ENCODE results near the gene PPP2R3B.

PPP2R3B gene

GRCh38 chrX:402857-403256 is 16.1 kb upstream of the PPP2R3B start:
- H3K4ac ChIP-seq (ENCODE audit: low read depth in 1 of 2, low read length in 2 of 2) = no peak overlapping the region
- no peak overlapping the region for H2BK120ac ChIP-seq (ENCODE audit: low read depth, low read length)
- no peak overlapping the region for H2BK15ac ChIP-seq (ENCODE audit: low read depth, poor library complexity, severe bottlenecking)
- DNase-seq = no peak
- no peak overlapping the region for H3K4me3 ChIP-seq (ENCODE audit: insufficient read depth in 1 of 2, low read depth in 1 of 2, low read length in 2 of 2)
- H3K36me3 ChIP-seq (ENCODE audit: control insufficient read depth in 1 of 2, insufficient read depth in 2 of 2, low read depth in 1 of 2, low read length in 2 of 2) = no peaks in the 10 kb centered on the region
- no peaks in the 10 kb centered on the region for H3K27me3 ChIP-seq (ENCODE audit: control insufficient read depth in 1 of 2, insufficient read depth in 1 of 2, low read length in 2 of 2)
- H3K9me3 ChIP-seq (ENCODE audit: control insufficient read depth, low read length) = no peaks in the 10 kb centered on the region
- no peak overlapping the region for H2AFZ ChIP-seq (ENCODE audit: low read depth, low read length)
- 92% methylated on average over 12 of the region's 12 CpGs for WGBS
- no peak overlapping the region for H4K8ac ChIP-seq (ENCODE audit: low read length)
- no peak overlapping the region for H2BK12ac ChIP-seq (ENCODE audit: low read length in 2 of 2)
- H3K79me1 ChIP-seq (replicated peaks; ENCODE audit: low read length, poor library complexity, severe bottlenecking) = no peaks in the 10 kb centered on the region
- no peak overlapping the region for H2BK5ac ChIP-seq (ENCODE audit: low read depth, low read length, poor library complexity, severe bottlenecking)
- no peak overlapping the region for H3K9ac ChIP-seq (ENCODE audit: low read length)
- peaks cover 5% of the 10 kb centered on the region for H3K4me1 ChIP-seq (ENCODE audit: control insufficient read depth, insufficient read depth, low read depth, low read length)
- no peak overlapping the region for H2AK5ac ChIP-seq (ENCODE audit: low read length, severe bottlenecking)
- no peak overlapping the region for H3K23ac ChIP-seq (ENCODE audit: low read length in 2 of 2)
- H3K27ac ChIP-seq (ENCODE audit: low read length, poor library complexity, severe bottlenecking) = no peak overlapping the region
- H3K4me2 ChIP-seq (ENCODE audit: low read length, poor library complexity, severe bottlenecking) = no peak overlapping the region
- no peak overlapping the region for H3K14ac ChIP-seq (ENCODE audit: low read length in 2 of 2)
- no peak overlapping the region for H3K18ac ChIP-seq (ENCODE audit: low read depth in 1 of 2, low read length in 2 of 2)
- H4K91ac ChIP-seq (ENCODE audit: low read length) = no peak overlapping the region

- Histone ChIP-seq H3K4me2 (ENCODE audit: low read length, poor library complexity, severe bottlenecking) (no peak overlapping the region), H2BK120ac (ENCODE audit: low read depth, low read length) (no peak overlapping the region), H2BK15ac (ENCODE audit: low read depth, poor library complexity, severe bottlenecking) (no peak overlapping the region), H3K36me3 (ENCODE audit: control insufficient read depth in 1 of 2, insufficient read depth in 2 of 2, low read depth in 1 of 2, low read length in 2 of 2) (no peaks in the 10 kb centered on the region), H2BK5ac (ENCODE audit: low read depth, low read length, poor library complexity, severe bottlenecking) (no peak overlapping the region), H2AK5ac (ENCODE audit: low read length, severe bottlenecking) (no peak overlapping the region), H3K27ac (ENCODE audit: low read length, poor library complexity, severe bottlenecking) (no peak overlapping the region), H4K91ac (ENCODE audit: low read length) (no peak overlapping the region), H3K9ac (ENCODE audit: low read length) (no peak overlapping the region), H3K14ac (ENCODE audit: low read length in 2 of 2) (no peak overlapping the region), H2BK12ac (ENCODE audit: low read length in 2 of 2) (no peak overlapping the region), H3K27me3 (ENCODE audit: control insufficient read depth in 1 of 2, insufficient read depth in 1 of 2, low read length in 2 of 2) (no peaks in the 10 kb centered on the region), H4K8ac (ENCODE audit: low read length) (no peak overlapping the region), H3K9me3 (ENCODE audit: control insufficient read depth, low read length) (no peaks in the 10 kb centered on the region), H3K4ac (ENCODE audit: low read depth in 1 of 2, low read length in 2 of 2) (no peak overlapping the region), H3K4me1 (ENCODE audit: control insufficient read depth, insufficient read depth, low read depth, low read length) (peaks cover 8% of the 10 kb centered on the region), H3K79me1 (replicated peaks; ENCODE audit: low read length, poor library complexity, severe bottlenecking) (no peaks in the 10 kb centered on the region), H2AFZ (ENCODE audit: low read depth, low read length) (no peak overlapping the region), H3K18ac (ENCODE audit: low read depth in 1 of 2, low read length in 2 of 2) (no peak overlapping the region), H3K23ac (ENCODE audit: low read length in 2 of 2) (no peak overlapping the region), H3K4me3 (ENCODE audit: insufficient read depth in 1 of 2, low read depth in 1 of 2, low read length in 2 of 2) (no peak overlapping the region)
- WGBS = 88% methylated on average over 15 of the region's 15 CpGs
- no peak for DNase-seq
Observed at GRCh38 chrX:400258-400657, 13.6 kb upstream of the PPP2R3B start.

- peak overlapping the region in 1 of 2 experiments; percentile 4 for H3K4me3 ChIP-seq (ENCODE audit: insufficient read depth in 1 of 2, low read depth in 1 of 2, low read length in 2 of 2)
- peak overlapping the region in 1 of 2 experiments; percentile 4 for H3K4ac ChIP-seq (ENCODE audit: low read depth in 1 of 2, low read length in 2 of 2)
- WGBS = 26% methylated on average over 18 of the region's 20 CpGs
- no peak overlapping the region for H2BK5ac ChIP-seq (ENCODE audit: low read depth, low read length, poor library complexity, severe bottlenecking)
- no peaks in the 10 kb centered on the region for H3K27me3 ChIP-seq (ENCODE audit: control insufficient read depth in 1 of 2, insufficient read depth in 1 of 2, low read length in 2 of 2)
- H3K23ac ChIP-seq (ENCODE audit: low read length in 2 of 2) = no peak overlapping the region
- no peaks in the 10 kb centered on the region for H3K36me3 ChIP-seq (ENCODE audit: control insufficient read depth in 1 of 2, insufficient read depth in 2 of 2, low read depth in 1 of 2, low read length in 2 of 2)
- H2AK5ac ChIP-seq (ENCODE audit: low read length, severe bottlenecking) = no peak overlapping the region
- H3K4me2 ChIP-seq (ENCODE audit: low read length, poor library complexity, severe bottlenecking) = peak overlapping the region; percentile 60
- DNase-seq = peak; percentile 81
- no peak overlapping the region for H2AFZ ChIP-seq (ENCODE audit: low read depth, low read length)
- peak overlapping the region; percentile 88 for H3K27ac ChIP-seq (ENCODE audit: low read length, poor library complexity, severe bottlenecking)
- no peak overlapping the region for H2BK120ac ChIP-seq (ENCODE audit: low read depth, low read length)
- peak overlapping the region in 1 of 2 experiments; percentile 28 for H3K18ac ChIP-seq (ENCODE audit: low read depth in 1 of 2, low read length in 2 of 2)
- H3K4me1 ChIP-seq (ENCODE audit: control insufficient read depth, insufficient read depth, low read depth, low read length) = peaks cover 8% of the 10 kb centered on the region
- no peak overlapping the region for H3K14ac ChIP-seq (ENCODE audit: low read length in 2 of 2)
- no peak overlapping the region for H4K8ac ChIP-seq (ENCODE audit: low read length)
- H3K9me3 ChIP-seq (ENCODE audit: control insufficient read depth, low read length) = no peaks in the 10 kb centered on the region
- H3K9ac ChIP-seq (ENCODE audit: low read length) = peak overlapping the region; percentile 51
- no peak overlapping the region for H2BK12ac ChIP-seq (ENCODE audit: low read length in 2 of 2)
- no peaks in the 10 kb centered on the region for H3K79me1 ChIP-seq (replicated peaks; ENCODE audit: low read length, poor library complexity, severe bottlenecking)
- peak overlapping the region; percentile 4 for H4K91ac ChIP-seq (ENCODE audit: low read length)
- H2BK15ac ChIP-seq (ENCODE audit: low read depth, poor library complexity, severe bottlenecking) = no peak overlapping the region
Observed at GRCh38 chrX:397575-397974, 10.9 kb upstream of the PPP2R3B start.

- Histone ChIP-seq H3K79me1 (replicated peaks; ENCODE audit: low read length, poor library complexity, severe bottlenecking) (no peaks in the 10 kb centered on the region), H2BK120ac (ENCODE audit: low read depth, low read length) (no peak overlapping the region), H3K27ac (ENCODE audit: low read length, poor library complexity, severe bottlenecking) (no peak overlapping the region), H3K9me3 (ENCODE audit: control insufficient read depth, low read length) (no peaks in the 10 kb centered on the region), H3K4me1 (ENCODE audit: control insufficient read depth, insufficient read depth, low read depth, low read length) (peaks cover 8% of the 10 kb centered on the region), H3K23ac (ENCODE audit: low read length in 2 of 2) (no peak overlapping the region), H3K36me3 (ENCODE audit: control insufficient read depth in 1 of 2, insufficient read depth in 2 of 2, low read depth in 1 of 2, low read length in 2 of 2) (no peaks in the 10 kb centered on the region), H2AFZ (ENCODE audit: low read depth, low read length) (no peak overlapping the region), H2BK15ac (ENCODE audit: low read depth, poor library complexity, severe bottlenecking) (no peak overlapping the region), H3K14ac (ENCODE audit: low read length in 2 of 2) (no peak overlapping the region), H2BK12ac (ENCODE audit: low read length in 2 of 2) (no peak overlapping the region), H3K9ac (ENCODE audit: low read length) (no peak overlapping the region), H2AK5ac (ENCODE audit: low read length, severe bottlenecking) (no peak overlapping the region), H2BK5ac (ENCODE audit: low read depth, low read length, poor library complexity, severe bottlenecking) (no peak overlapping the region), H3K4me2 (ENCODE audit: low read length, poor library complexity, severe bottlenecking) (no peak overlapping the region), H4K8ac (ENCODE audit: low read length) (no peak overlapping the region), H4K91ac (ENCODE audit: low read length) (no peak overlapping the region), H3K4me3 (ENCODE audit: insufficient read depth in 1 of 2, low read depth in 1 of 2, low read length in 2 of 2) (no peak overlapping the region), H3K4ac (ENCODE audit: low read depth in 1 of 2, low read length in 2 of 2) (no peak overlapping the region), H3K27me3 (ENCODE audit: control insufficient read depth in 1 of 2, insufficient read depth in 1 of 2, low read length in 2 of 2) (no peaks in the 10 kb centered on the region), H3K18ac (ENCODE audit: low read depth in 1 of 2, low read length in 2 of 2) (no peak overlapping the region)
- no peak for DNase-seq
- WGBS = 96% methylated on average over 5 of the region's 7 CpGs
Observed at GRCh38 chrX:394830-395229, 8.1 kb upstream of the PPP2R3B start.

All from mesenchymal stem cell (in vitro differentiated cells and primary cell).